Amniotic epithelial cell (primary cell): ENCODE measurements around the gene LIMA1.
"Not testable (repeated sequence)": the region's sequence is repeated elsewhere in the genome, so short reads cannot be mapped to it uniquely, and the experiment has no call there.

Experiments used
- DNase-seq: peaks from one replicate; pipeline ENCODE4 v3.0.0-alpha.2; 2010; ENCODE audit warnings: low read depth

Gene LIMA1

DNA sequence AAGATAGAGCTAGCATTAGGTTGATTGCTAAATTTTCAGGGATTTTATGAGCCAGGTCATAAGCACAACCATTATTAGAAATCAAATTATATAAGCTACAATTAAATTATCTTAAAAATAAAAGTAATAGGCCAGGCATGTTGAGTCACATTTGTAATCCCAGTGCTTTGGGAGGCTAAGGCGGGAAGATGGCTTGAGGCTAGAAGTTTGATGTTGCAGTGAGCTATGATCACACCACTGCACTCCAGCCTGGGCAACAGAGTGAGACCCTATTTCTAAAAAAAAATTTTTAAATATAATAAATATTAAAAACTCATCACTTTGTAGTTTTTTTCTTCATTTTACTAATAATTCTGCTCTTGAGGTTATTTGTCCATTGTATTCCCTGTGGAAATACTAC, 1.9 kb upstream of the LIMA1 start:
- no peak for DNase-seq

DNA sequence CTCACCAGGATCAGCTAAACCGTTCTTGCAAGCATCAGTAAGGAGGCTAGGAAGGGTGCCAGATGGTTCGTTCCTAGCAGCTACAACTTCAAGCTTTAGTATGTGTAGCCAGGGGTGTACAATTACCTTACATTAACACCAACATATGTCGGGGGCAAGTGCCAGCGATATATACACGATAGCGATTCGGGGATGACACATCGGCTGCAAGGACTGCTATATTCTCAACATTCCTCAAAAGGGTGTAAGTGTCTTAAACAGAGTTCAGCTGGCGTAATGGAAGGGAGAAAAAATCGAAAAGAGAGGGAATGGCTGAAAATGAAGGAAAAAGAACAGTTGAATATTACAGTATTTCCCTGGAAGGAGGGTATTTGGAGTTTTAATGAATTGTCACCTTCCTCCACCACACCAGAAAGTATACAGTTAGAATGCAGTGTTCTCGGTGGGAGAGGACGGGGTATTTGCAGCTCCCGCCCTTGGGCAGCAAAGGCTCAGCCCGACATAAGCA, 545 bp downstream of the LIMA1 start:
- DNase-seq = no peak

DNA sequence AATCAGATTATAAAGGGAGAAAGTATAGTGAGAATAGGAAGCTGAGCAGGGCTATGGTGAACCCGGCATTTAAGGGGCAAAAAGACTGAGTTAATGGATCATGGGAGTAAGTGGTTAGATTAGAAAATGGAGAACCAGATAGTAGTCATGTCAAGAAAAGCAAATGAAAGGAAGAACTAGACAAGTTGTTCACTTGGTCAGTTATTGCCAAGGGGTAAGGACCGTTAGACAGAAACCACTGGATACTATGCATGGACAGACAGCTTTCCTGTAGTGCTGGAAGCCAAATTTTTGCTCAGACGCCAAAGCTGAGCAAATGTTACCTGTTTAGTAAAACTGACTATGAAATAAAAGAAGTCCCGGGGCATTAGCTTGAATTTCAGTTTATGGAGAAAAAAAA, 3.8 kb downstream of the LIMA1 start:
- DNase-seq = no peak

DNA sequence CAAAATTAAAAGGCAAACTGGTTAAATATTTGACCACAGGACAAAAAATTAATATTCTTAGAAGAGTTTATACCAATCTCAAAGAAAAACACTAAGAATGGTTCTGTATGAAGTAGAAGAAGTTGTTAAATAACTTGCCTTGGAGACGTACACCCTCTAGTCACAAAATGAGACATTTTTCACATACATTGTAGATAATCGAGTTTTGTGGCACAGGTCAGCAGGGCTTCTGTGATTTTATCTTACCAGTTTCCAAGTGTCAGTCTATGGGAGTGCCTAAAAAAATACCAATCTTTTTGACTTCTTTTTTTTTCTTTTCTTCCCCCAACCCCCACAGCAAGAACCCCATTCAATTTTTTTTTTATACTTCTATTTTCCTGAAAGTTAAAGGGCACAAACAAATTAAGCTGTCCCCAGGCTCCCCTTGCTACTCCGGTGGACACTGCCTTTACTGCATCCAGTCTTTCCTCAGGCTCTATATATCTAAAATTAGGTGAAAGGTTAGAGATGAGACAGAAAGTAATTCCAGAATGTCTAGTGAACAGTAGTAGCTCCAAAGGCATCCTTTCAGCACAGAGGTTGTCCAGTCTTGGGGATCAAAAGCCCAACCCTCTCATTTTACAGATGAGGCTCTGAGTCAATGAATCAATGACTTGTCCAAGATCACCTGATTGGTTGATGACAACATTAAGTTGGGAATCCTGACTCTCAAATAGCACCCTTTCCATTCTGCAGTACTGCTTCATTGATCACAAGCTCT, 6.2 kb downstream of the LIMA1 start:
- no peak for DNase-seq

DNA sequence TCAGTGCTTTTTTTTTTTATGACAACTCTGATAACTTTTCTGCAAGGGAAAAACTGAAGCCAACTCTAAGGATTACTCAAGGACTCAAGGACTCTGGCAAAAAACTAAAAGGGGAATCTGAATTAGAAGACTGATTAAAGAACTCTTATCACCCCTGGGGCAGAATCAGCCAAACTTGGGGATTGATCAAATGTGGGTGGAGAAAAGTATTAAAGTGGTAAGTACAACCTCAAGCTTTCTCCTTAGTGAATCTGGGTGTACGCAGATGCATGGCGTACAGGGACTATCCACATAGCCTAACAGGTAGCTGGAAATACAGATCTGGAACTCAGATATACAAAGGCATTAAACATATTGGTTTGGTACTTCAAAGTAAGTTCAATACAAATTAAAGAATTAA, 7.3 kb downstream of the LIMA1 start:
- DNase-seq = no peak

DNA sequence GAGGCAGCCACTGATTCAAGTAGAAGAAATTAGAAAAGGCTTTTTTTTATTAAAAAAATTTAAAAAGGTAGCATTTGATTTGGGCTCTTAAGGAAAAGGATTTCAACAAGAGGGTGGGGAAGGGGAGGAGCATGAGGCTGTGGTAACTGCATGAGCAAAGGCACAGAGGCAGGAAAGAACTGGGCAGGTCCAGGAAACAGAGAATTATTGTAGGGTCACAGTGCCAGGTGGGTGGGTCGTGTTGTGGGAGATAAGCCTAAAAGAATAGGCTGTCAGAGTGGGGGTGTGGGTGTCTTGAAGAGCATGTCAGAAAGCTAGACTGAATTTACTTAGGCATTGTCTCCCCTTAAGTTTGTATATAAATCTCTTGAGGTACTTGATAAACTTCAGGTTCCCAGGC, 7.8 kb downstream of the LIMA1 start:
- peak; percentile 32 for DNase-seq

DNA sequence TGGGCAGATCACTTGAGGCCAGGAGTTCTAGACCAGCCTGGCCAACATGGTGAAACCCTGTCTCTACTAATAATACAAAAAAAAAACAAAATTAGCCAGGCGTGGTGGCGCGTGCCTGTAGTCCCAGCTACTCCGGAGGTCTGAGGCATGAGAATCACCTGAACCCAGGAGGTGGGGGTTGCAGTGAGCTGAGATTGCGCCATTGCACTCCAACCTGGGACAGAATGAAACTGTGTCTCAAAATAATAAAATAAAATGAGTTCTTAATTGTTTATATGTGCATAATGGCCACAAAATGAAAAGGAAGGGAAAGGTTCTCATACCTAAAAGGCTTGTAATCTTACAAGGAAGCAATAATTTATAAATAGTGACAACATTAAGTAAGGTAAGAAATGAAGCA, 8.2 kb downstream of the LIMA1 start:
- not testable (repeated sequence) for DNase-seq

DNA sequence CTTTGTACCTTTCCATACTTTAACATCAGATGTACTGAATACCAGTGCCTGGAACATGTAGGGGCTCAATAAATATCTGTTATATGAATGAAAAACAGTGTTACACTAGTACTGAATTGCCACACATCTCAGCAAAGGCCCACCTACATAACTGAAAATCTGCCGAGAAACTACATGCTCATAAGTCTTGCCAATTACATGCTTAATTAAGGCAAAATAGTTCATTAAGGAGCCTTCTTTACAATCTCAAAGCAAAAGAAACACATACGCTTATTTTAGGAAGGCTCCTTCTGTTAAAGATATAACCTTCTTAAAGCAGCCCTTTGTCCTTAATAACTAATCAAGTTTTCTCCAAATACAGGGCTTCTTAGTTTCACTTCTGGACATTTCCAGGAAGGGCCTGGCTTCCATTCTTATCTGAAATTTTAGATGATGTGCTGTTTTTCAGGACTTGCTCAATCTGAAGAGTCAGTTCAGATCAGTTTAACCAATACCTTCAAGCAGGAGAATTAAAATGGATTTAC, 11.5 kb downstream of the LIMA1 start:
- peak; percentile 80 for DNase-seq

DNA sequence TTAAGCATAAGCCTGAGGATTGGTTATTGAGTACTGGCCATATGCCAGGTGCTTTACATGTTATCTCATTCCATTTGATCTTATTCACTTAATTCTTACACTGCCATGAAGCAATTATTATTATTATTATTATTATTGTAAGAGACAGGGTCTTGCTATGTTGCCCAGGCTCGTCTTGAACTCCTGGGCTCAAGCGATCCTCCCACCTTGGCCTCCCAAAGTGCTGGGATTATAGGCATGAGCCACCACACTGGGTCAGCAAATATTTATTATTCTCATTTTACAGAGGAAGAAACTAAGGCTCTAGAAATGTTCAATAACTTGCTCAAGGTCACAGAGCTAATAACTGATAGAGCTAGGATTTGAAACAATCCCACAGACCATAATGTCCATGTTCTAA, 14.8 kb downstream of the LIMA1 start:
- no peak for DNase-seq

DNA sequence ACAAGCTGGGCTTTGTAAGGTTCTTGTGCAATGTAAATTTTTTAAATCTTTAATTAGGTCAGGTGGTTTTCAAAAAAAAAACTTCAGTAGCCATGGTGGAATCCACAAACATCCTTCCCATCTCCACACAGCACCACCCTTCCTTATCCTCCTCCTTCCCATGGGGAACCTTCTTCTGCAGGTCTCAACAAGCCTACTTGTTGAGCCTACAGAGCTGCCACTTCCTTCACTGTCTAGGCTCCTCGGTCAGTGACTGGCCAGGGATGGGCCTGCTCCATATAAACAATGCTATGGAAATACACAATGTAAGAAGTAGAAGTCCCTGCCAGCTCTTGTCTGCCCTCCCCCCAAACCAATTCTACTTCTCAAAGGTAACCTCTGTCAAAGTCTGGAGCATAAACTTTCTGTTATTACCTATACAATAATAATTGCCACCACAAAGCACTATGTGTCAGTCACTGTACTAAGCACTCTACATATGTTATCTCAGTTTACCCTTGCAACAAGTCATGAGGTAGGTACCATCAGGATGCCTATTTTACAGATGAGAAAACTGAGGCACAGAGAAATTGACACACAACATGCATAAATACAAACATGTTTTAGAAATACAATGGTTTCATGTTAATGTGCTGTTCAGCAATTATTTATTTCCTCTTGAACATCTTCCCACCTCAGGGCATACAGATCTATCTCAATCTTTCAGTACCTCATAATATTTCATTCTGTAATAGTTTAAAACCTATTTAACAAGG, 17.4 kb downstream of the LIMA1 start:
- peak; percentile 6 for DNase-seq

DNA sequence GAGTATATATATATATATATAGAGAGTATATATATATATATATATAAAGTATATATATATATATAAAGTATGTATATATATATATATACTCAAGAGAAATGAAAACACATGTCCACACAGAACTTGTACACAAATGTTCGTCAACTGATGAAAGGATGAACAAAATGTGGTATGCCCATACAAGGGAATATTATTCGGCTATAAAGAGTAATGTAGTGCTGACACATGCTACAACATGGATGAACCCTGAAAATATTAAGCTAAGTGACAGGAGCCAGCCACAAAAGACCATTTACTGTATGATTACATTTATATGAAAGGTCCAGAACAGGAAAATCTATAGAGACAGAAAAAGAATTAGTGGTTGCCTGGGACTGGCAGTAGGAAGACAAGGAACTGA, 19.5 kb downstream of the LIMA1 start:
- DNase-seq = no peak

DNA sequence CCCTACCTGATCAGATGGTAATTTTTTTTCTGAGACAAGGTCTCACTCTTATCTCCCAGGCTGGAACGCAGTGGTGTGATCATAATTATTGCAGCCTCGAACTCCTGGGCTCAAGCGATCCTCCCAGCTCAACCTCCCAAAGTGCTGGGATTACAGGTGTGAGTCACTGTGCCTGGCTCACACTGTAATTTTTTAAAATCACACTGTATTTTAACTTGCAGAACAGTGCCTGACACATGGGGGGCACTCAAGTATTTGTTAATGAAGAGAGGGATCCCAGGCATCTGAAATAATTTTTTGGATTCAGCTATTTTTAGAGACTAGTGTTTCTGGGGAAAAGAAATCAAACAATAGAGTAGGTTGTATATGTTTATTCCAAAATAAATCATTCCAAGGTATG, 21.7 kb downstream of the LIMA1 start:
- DNase-seq = no peak

DNA sequence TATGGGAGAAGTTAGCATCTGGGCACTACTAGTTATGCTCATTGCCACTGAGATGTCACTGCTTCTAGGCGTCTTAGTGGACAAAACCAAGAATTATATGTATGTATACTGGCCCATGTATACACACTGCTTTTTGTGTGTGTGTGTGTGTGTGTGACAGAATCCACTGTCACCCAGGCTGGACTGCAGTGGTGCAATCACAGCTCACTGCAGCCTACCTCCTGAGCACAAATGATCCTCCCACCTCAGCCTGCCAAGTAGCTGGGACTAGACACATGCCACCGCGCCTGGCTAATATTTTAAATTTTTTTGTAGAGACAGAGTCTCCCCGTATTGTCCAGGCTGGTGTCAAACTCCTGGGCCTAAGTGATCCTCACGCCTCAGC, 25.2 kb downstream of the LIMA1 start:
- no peak for DNase-seq

DNA sequence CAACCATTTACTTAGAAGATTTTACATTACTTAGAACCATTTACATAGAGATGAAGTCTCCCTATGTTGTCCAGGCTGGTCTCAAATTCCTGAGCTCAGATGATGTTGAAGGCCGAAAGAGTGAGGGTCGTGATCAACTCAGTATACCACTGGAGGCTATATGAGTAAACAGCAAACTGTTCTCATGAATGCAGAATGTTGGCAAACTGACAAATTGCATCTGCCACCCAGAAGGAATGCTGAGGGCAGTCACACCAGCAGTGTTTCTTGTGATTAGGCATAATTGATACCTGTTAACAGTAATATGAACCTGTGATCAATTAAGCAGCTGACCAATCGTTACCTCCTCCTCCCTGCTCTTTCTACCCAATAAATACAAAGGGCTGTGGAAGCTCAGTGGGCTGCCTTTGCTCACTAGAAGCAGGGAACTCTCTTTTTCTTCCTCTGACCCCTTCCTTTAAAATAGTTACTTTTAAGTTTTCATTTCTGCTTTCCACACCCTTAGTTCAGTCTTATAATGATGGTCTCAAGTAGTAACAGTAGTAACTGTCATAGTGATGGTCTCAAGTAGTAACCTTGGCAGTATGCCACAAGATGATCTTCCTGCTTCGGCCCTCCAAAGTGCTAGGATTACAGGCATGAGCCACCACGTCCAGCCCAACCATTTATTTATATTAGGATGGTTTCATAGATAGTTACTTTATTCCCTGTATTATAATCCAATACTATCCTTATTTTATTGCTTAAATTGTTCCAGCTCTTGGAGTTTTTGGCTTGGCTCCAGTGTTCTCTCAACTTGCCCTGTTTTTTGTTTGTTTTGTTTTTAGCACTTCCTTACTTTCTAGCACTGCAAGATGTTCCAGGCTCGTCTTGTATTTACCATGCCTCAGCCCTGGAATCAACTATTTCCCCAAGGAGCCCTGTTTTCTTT, 25.8 kb downstream of the LIMA1 start:
- DNase-seq = peak; percentile 41

DNA sequence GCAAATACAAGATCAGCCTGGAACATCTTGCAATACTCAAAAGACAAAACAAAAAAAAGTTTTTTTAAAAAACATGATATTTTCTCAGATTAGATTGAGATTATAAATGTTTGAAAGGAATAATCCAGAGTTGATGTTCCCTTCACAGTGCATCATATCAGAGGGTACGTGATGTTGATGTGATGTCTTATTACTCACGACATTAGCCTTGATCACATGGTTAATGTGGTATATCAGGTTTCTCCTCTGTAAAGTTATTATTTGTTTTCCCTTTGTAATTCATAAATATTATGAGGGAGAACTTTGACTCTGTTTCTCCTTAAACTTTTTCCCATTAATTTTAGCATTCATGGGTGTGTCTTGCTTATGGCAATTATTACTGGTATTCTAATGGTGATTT, 26.6 kb downstream of the LIMA1 start:
- no peak for DNase-seq

DNA sequence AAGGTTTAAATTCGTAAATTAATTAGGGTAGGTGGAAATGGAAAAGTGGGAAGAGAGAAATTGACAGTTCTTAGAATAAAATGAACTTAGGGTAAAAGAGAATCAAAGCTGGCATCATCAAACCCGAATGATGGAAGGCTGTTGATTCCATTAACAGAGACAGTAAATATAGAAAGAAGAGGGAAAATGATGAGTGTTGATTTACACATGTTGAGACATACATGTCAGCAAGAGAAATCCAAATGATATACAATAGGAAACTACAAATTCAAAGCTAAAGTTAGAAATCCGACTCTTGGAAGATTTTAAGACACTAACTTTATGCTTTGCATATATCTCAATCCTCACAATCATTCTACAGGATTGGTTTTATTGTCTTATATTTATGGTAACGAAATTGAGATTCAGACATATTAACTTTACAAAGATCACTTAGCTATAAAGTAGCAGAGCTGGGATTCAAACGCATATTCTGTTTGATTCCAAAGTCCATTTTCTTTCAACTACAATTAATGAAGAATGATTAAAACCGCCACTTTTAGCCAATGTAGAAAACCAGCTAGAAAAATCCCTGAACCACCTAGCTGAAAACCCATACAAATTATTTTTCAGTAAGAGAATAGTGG, 30.2 kb downstream of the LIMA1 start:
- no peak for DNase-seq

DNA sequence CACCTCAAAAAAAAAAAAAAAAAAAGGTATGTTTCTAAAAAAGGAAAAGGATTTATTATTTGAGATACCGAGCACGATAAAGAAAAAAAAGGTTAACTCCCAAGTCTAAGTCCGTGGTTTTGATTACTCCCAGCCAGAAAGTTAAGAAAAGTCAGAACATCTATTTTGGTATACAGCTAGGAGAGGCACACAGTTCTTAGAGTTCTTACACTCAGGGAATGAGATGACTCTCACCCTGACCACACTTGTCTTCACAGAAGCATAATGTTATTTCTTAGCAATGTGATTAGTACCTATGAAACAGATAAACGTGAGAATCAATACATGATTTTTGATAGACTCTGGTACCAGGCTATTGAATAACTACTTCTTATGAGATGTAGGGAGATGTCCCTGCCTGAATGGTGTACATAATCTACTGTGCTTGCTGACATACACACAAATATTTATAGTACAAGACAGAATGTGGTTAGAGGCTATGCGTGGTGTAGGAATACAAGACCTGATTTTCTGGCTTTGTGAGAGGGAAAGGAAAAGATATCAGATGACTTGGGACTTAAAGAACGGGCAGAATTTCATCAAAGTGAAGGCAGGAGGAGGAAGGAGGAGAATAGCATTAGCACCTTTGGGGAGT, 31.6 kb downstream of the LIMA1 start:
- DNase-seq = peak; percentile 57

DNA sequence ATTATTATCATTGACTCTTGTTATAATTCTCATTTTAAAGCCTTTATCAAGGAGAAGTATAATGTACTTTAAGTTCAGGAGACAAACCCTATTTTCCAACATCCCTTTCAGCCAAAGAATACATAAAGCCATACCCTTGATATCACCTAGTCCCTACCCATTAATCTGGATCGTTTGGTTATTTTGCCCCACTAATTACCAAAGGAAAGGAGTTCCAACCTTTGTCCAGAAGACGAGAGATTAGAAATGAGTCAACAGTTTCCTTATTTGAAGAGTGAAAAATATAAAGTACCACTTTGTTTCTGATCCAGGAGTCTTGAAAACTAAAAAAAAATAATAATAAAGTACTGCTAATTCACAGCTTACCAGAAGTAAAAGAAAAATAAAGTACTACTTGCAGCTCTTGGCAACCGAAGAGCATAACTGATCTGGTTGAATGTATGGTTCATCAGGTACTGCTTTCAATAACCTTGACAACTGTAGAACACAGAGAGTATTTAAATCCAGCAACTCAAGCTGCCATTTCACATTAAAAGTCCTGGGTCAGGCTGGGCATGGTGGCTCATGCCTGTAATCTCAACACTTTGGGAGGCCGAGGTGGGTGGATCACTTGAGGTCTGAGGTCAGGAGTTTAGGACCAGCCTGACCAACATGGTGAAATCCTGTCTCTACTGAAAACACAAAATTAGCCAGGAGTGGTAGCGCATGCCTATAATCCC, 33.7 kb downstream of the LIMA1 start:
- peak; percentile 58 for DNase-seq

DNA sequence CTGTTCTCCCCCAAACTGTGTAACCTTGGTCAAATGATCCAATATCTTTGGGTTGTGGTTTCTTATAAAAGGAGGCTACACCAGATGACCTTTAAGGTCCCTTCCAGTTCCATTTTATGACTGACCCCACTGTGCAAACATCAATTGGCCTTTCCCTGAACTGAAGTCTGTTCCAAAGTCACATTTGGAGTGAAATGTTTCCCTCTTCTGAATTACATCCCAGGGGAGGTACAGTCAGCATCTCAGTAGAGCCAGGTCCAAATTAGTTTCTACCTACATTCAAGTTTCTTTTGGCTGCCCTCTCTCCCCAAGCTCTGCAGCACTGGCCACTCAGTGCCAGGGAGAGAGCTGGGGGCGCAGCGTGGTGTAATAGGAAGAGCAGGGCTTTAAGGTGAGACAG, 34.4 kb downstream of the LIMA1 start:
- no peak for DNase-seq

DNA sequence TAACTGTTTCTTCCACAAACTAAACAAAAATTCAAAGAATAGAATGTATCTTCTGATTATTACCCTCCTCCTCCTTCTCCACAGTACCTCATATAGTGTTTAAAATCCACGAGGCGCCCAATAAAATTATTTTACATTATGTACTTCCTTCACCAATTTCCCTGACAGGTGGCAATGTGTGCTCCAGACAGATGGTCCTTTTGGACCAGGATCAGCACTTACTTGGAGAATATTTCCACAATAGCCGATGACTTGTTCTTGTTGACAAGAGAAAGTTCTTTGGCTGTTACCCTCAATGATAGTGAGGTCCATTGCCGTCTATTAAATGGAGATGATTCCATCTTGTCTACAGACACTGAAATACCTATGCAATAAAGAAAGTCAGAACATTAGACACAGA, 34.9 kb downstream of the LIMA1 start:
- DNase-seq = no peak

DNA sequence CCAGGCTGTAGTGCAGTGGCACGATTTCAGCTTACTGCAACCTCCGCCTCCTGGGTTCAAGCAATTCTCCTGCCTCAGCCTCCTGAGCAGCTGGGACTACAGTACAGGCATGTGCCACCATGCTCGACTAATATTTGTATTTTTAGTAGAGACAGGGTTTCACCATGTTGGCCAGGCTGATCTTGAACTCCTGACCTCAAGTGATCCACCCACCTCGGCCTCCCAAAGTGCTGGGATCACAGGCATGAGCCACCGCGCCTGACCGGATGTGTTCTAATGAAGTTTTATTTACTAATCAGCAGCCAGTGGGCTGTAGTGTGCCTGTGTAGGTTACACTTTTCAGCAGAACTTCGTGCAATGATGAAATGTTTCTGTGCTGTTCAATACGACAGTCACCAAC, 35.7 kb downstream of the LIMA1 start:
- DNase-seq = not testable (repeated sequence)
